ENCODE results near the gene LIF. TPM values are rescaled to one million over a fixed set of nuclear protein-coding genes. Genes with fewer than 3 reads are reported as not detected.

LIF gene
- polyA plus RNA-seq, 2 of the 4 experiments (the other 2 are of a cell fraction): 40.7 to 54.5 TPM

DNA sequence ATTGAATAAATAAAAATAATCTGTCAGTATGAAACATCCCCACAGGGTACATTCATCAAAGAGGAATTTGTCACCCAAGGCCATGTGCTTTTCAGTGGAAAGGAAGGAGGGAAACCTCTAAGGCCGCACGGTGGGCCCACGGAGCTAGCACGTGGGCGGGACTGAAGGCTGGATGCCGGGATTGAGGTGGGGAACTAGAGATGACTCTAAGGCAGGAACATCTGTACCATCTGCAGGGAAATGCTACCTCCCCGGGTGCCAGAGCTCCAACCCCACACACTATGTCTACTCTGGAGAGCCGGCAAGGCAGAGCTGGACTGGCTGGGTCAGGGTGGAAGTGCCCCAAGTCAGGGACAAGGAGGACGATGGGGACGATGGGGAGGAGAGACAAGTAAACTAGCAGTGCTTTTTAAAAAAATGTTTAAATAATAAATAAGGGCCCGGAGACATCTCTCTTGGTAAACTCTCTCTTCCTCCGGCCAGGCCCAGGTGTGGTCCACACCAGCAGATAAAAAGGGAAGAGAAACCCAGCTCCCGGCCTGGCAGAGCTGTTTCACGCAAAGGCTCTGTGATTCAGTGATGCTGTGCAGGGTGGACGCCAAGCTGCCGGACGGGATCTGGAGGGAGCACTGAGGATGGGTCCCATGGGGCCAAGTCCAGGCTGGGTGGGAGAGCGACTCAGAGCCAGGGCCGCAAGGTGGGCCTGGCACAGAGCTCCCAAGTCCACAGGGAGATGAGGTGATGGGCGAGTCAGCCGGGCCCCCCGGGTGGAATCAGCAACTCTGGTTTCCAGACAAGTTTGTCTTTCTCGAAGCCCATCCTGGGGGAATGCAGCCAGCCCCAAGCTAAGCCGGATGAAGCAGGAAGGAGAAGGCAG, 5.8 kb downstream of the LIF start:
- ATAC-seq: no peak
- DNase-seq (ENCODE audit: low read depth in 1 of 2, low spot score in 1 of 2): no peak
- TF ChIP-seq, protein P1, sequence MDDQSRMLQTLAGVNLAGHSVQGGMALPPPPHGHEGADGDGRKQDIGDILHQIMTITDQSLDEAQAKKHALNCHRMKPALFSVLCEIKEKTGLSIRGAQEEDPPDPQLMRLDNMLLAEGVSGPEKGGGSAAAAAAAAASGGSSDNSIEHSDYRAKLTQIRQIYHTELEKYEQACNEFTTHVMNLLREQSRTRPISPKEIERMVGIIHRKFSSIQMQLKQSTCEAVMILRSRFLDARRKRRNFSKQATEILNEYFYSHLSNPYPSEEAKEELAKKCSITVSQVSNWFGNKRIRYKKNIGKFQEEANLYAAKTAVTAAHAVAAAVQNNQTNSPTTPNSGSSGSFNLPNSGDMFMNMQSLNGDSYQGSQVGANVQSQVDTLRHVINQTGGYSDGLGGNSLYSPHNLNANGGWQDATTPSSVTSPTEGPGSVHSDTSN (IDR thresholded peaks at IDR 0.05): no peak
- TF ChIP-seq MYC (IDR thresholded peaks at IDR 0.05; ENCODE audit: borderline replicate concordance, low read length) (0 out of 2 replicates have a peak, but pooled peaks have one; percentile 36), HOXA7 (CRISPR knock-in tag; IDR thresholded peaks at IDR 0.05) (peak; percentile 70; the same call in 1 of the 2 replicates), HOXB5 (CRISPR knock-in tag; IDR thresholded peaks at IDR 0.05) (peak; percentile 27; the same call in 1 of the 2 replicates), HEYL (CRISPR knock-in tag; IDR thresholded peaks at IDR 0.05) (no peak; the same call in 1 of the 2 replicates), JUN (IDR thresholded peaks at IDR 0.05) (peak in 1 of 2 experiments; percentile 10; a peak in 2 of 5 replicates), FOSB (CRISPR knock-in tag; IDR thresholded peaks at IDR 0.05) (peak; percentile 74; the same call in 1 of the 2 replicates), ZNF302 (CRISPR knock-in tag; IDR thresholded peaks at IDR 0.05) (peak; percentile 86; the same call in 1 of the 2 replicates), E2F6 (IDR thresholded peaks at IDR 0.05; ENCODE audit: borderline replicate concordance, low read depth) (peak; percentile 93), HOXB13 (CRISPR knock-in tag; IDR thresholded peaks at IDR 0.05; ENCODE audit: low read depth) (peak; percentile 75), EHF (CRISPR knock-in tag; IDR thresholded peaks at IDR 0.05) (peak; percentile 82; the same call in 1 of the 2 replicates), FOXS1 (CRISPR knock-in tag; IDR thresholded peaks at IDR 0.05) (peak; percentile 70; the same call in 1 of the 2 replicates), ATOH8 (CRISPR knock-in tag; IDR thresholded peaks at IDR 0.05; ENCODE audit: low read depth) (peak; percentile 55; the same call in 1 of the 2 replicates), MAX (IDR thresholded peaks at IDR 0.05) (peak; percentile 93), KDM5A (IDR thresholded peaks at IDR 0.05) (no peak)
- TF ChIP-seq, protein P2, sequence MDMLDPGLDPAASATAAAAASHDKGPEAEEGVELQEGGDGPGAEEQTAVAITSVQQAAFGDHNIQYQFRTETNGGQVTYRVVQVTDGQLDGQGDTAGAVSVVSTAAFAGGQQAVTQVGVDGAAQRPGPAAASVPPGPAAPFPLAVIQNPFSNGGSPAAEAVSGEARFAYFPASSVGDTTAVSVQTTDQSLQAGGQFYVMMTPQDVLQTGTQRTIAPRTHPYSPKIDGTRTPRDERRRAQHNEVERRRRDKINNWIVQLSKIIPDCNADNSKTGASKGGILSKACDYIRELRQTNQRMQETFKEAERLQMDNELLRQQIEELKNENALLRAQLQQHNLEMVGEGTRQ (IDR thresholded peaks at IDR 0.05): no peak
- H3K4me3 ChIP-seq: no peak overlapping the region
- H3K27ac ChIP-seq: peak overlapping the region; percentile 99 to 100
- peak overlapping the region; percentile 42; the same call in 2 of the 3 replicates for H3K4me2 ChIP-seq
- H3K4me1 ChIP-seq: peaks cover 100% of the 10 kb centered on the region
- H3K9me3 ChIP-seq: no peaks in the 10 kb centered on the region
- POLR2A ChIA-PET: interaction anchor here (0.5 to 2.7 kb wide), 4 partner anchors 15 to 148 kb away, joined by 3 to 11 read pairs (median 4); no protein-coding TSS in a partner anchor
- CTCF ChIA-PET: interaction anchor here (1.0 to 1.3 kb wide), 3 partner anchors 15 to 131 kb away, joined by 3 to 5 read pairs (median 4); no protein-coding TSS in a partner anchor
- 64% methylated on average over 23 of the region's 24 CpGs for WGBS (ENCODE audit: missing lambda C conversion rate)
- FAIRE-seq: no peak

GRCh38 chr22:30239488-30240405, 6.8 kb downstream of the LIF start:
- peak overlapping the region; percentile 42; the same call in 2 of the 3 replicates for H3K4me2 ChIP-seq
- peak overlapping the region; percentile 99 to 100 for H3K27ac ChIP-seq
- 58% methylated on average over 14 of the region's 17 CpGs for WGBS (ENCODE audit: missing lambda C conversion rate)
- peaks cover 100% of the 10 kb centered on the region for H3K4me1 ChIP-seq
- ChIA-PET POLR2A (interaction anchor here (0.5 to 3.0 kb wide), 4 partner anchors 11 to 149 kb away, joined by 3 to 11 read pairs (median 7); no protein-coding TSS in a partner anchor), CTCF (interaction anchor here (1.3 to 3.0 kb wide), 3 partner anchors 15 to 32 kb away, joined by 3 to 15 read pairs (median 11); no protein-coding TSS in a partner anchor)
- no peak for DNase-seq (ENCODE audit: low read depth in 1 of 2, low spot score in 1 of 2)
- peak in 1 of 2 experiments; percentile 0; a peak in 1 of 6 replicates for ATAC-seq
- no peak for FAIRE-seq
- TF ChIP-seq ZNF302 (CRISPR knock-in tag; IDR thresholded peaks at IDR 0.05) (peak; percentile 66; the same call in 1 of the 2 replicates), MAX (IDR thresholded peaks at IDR 0.05) (peak; percentile 74), CEBPB (IDR thresholded peaks at IDR 0.05) (peak in 1 of 2 experiments; percentile 57; a peak in 1 of 4 replicates), TFCP2L1 (CRISPR knock-in tag; IDR thresholded peaks at IDR 0.05) (peak; percentile 45; the same call in 1 of the 2 replicates), RAD21 (conservative IDR thresholded peaks at IDR 0.05 in 1 of 2, IDR thresholded peaks at IDR 0.05 in 1 of 2) (no peak), HOXA7 (CRISPR knock-in tag; IDR thresholded peaks at IDR 0.05) (peak; percentile 57; the same call in 1 of the 2 replicates), ZSCAN20 (CRISPR knock-in tag; IDR thresholded peaks at IDR 0.05) (0 out of 2 replicates have a peak, but pooled peaks have one; percentile 30)
- TF ChIP-seq, protein P3, sequence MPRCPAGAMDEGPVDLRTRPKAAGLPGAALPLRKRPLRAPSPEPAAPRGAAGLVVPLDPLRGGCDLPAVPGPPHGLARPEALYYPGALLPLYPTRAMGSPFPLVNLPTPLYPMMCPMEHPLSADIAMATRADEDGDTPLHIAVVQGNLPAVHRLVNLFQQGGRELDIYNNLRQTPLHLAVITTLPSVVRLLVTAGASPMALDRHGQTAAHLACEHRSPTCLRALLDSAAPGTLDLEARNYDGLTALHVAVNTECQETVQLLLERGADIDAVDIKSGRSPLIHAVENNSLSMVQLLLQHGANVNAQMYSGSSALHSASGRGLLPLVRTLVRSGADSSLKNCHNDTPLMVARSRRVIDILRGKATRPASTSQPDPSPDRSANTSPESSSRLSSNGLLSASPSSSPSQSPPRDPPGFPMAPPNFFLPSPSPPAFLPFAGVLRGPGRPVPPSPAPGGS (IDR thresholded peaks at IDR 0.05): no peak
- no peaks in the 10 kb centered on the region for H3K9me3 ChIP-seq
- no peak overlapping the region for H3K4me3 ChIP-seq

Data from A549 (cell line).